Kidney epithelial cell (primary cell): Measurements from ENCODE around the gene SLC36A1. TPM values are rescaled to one million over a fixed set of nuclear protein-coding genes. Genes with fewer than 3 reads are reported as not detected.

Source experiments
- DNase-seq: peaks from one replicate; pipeline ENCODE4 v3.0.0-alpha.2; 2010; ENCODE audit warnings: low read depth
- H3K27me3 ChIP-seq: 2 replicates; pipeline ENCODE4 v1.6.0; 2011; ENCODE audit warnings: low read length; ENCODE audit not compliant: control insufficient read depth, insufficient read depth
- H3K36me3 ChIP-seq: 2 replicates; pipeline ENCODE4 v1.5.1; 2011; ENCODE audit warnings: low read length; ENCODE audit not compliant: control insufficient read depth, insufficient read depth
- H3K4me3 ChIP-seq: 2 replicates; pipeline ENCODE4 v1.5.1; 2011; ENCODE audit warnings: low read depth, mild to moderate bottlenecking, control low read depth, low read length
- CTCF ChIP-seq: IDR thresholded peaks from 2 replicates; pipeline ENCODE4 v1.5.1; 2011; ENCODE audit warnings: mild to moderate bottlenecking, moderate library complexity, low read length, control low read depth, inconsistent platforms; ENCODE audit not compliant: insufficient read depth, poor library complexity, severe bottlenecking
- total RNA-seq: library from RNA; depleted of rRNA; stranded (reverse); fragments of >200 nt; gene quantifications from 2 replicates; pipeline ENCODE4 v1.2.3, GENCODE V29; 2015

Gene SLC36A1
- total RNA-seq, 1 donor from 2014 or later, result 13.8 TPM

- TF ChIP-seq CTCF, result no peak
Observed at GRCh38 chr5:151517122-151517920, 69.9 kb downstream of the SLC36A1 start.

GRCh38 chr5:151520294-151520693 is 72.9 kb downstream of the SLC36A1 start:
- Histone ChIP-seq H3K4me3 (no peak overlapping the region), H3K36me3 (no peaks in the 10 kb centered on the region), H3K27me3 (no peaks in the 10 kb centered on the region)
- DNase-seq, result no peak
- no peak for TF ChIP-seq CTCF

More at GRCh38 chr5:151517122-151517920, 69.9 kb downstream of the SLC36A1 start:
- no peaks in the 10 kb centered on the region for H3K36me3 ChIP-seq
- no peaks in the 10 kb centered on the region for H3K27me3 ChIP-seq
- DNase-seq, result no peak
- no peak overlapping the region for H3K4me3 ChIP-seq

- Histone ChIP-seq H3K27me3 (no peaks in the 10 kb centered on the region), H3K36me3 (no peaks in the 10 kb centered on the region), H3K4me3 (no peak overlapping the region)
- no peak for TF ChIP-seq CTCF
- no peak for DNase-seq
Observed at GRCh38 chr5:151522226-151522625, 74.8 kb downstream of the SLC36A1 start.

GRCh38 chr5:151523335-151523734 is 75.9 kb downstream of the SLC36A1 start:
- TF ChIP-seq CTCF, result peak; percentile 65
- Histone ChIP-seq H3K27me3 (no peaks in the 10 kb centered on the region), H3K36me3 (no peaks in the 10 kb centered on the region), H3K4me3 (no peak overlapping the region)
- no peak for DNase-seq

GRCh38 chr5:151528153-151528552 is 80.8 kb downstream of the SLC36A1 start:
- DNase-seq, result no peak
- Histone ChIP-seq H3K4me3 (no peak overlapping the region), H3K36me3 (no peaks in the 10 kb centered on the region), H3K27me3 (no peaks in the 10 kb centered on the region)
- no peak for TF ChIP-seq CTCF

- H3K36me3 ChIP-seq, result no peaks in the 10 kb centered on the region
Observed at GRCh38 chr5:151528996-151529395, 81.6 kb downstream of the SLC36A1 start.

More at GRCh38 chr5:151528996-151529395, 81.6 kb downstream of the SLC36A1 start:
- H3K4me3 ChIP-seq, result no peak overlapping the region
- no peak for DNase-seq
- no peaks in the 10 kb centered on the region for H3K27me3 ChIP-seq
- TF ChIP-seq CTCF, result no peak
